ENCODE measurements around the gene IGSF5.

DNA sequence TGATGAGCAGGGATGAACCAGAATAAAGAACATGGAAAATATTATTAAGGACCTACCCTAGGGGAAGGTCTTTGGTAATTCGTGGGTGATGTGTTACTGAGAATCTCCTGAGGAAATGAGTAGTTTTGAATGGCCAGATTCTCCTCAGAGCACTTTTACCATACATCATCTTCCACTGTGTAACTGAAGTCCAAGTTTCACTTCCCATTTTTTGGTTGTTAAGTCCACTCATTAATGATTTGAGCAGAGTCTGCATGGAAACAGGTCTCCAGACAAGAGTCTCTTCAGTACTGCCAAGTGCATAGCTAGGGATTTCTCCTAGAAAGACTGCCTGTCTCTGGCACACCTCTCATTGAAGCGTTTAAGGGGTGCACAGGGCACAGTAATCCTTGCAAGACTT, 73.6 kb downstream of the IGSF5 start:
- TF ChIP-seq SUZ12 (IDR thresholded peaks at IDR 0.05; ENCODE audit: extremely low read depth, insufficient read depth, insufficient read length) (no peak), ZNF274 (IDR thresholded peaks at IDR 0.05; ENCODE audit: low read depth, low read length) (no peak), YY1 (IDR thresholded peaks at IDR 0.05; ENCODE audit: insufficient read depth, insufficient read length) (no peak)

Data from NT2/D1 (cell line).